DMS79 (cell line): ENCODE measurements around the gene NOL6.
A peak's percentile ranks its signal among the peaks of the same experiment; 100 is the strongest.
"Not testable (repeated sequence)": the region's sequence is repeated elsewhere in the genome, so short reads cannot be mapped to it uniquely, and the experiment has no call there.

ENCODE experiments used
- DNase-seq: peaks from one replicate; lab custom pipeline; 2025; lab: John Stamatoyannopoulos, UW

Gene NOL6

GRCh38 chr9:33473643-33474352 is at the start of gene NOL6:
NOL6 (minus strand) TSS chr9:33473924; CDS start chr9:33473842, 82 bp downstream.
- DNase-seq: peak; percentile 98

GRCh38 chr9:33521861-33522260 is 48.1 kb upstream of the NOL6 start:
- not testable (repeated sequence) for DNase-seq

GRCh38 chr9:33517934-33518577 is 44.3 kb upstream of the NOL6 start:
- not testable (repeated sequence) for DNase-seq

- no peak for DNase-seq
Measured at GRCh38 chr9:33517373-33517772, 43.6 kb upstream of the NOL6 start.

- not testable (repeated sequence) for DNase-seq
Measured at GRCh38 chr9:33516397-33516796, 42.7 kb upstream of the NOL6 start.

- peak; percentile 22 for DNase-seq
Measured at GRCh38 chr9:33515342-33515995, 41.7 kb upstream of the NOL6 start.

- not testable (repeated sequence) for DNase-seq
Measured at GRCh38 chr9:33512535-33512934, 38.8 kb upstream of the NOL6 start.

- DNase-seq: not testable (repeated sequence)
Measured at GRCh38 chr9:33511184-33511517, 37.4 kb upstream of the NOL6 start.

- peak; percentile 27 for DNase-seq
Measured at GRCh38 chr9:33510262-33511183, 36.8 kb upstream of the NOL6 start.

- no peak for DNase-seq
Measured at GRCh38 chr9:33506626-33507370, 33.1 kb upstream of the NOL6 start.

GRCh38 chr9:33498387-33498786 is 24.7 kb upstream of the NOL6 start:
- no peak for DNase-seq

GRCh38 chr9:33493819-33494218 is 20.1 kb upstream of the NOL6 start:
- not testable (repeated sequence) for DNase-seq

GRCh38 chr9:33489066-33489465 is 15.3 kb upstream of the NOL6 start:
- no peak for DNase-seq

- not testable (repeated sequence) for DNase-seq
Measured at GRCh38 chr9:33485312-33485711, 11.6 kb upstream of the NOL6 start.

- DNase-seq: no peak
Measured at GRCh38 chr9:33480976-33481375, 7.3 kb upstream of the NOL6 start.

GRCh38 chr9:33480106-33480505 is 6.4 kb upstream of the NOL6 start:
- no peak for DNase-seq

GRCh38 chr9:33476503-33476902 is 2.8 kb upstream of the NOL6 start:
- no peak for DNase-seq

- no peak for DNase-seq
Measured at GRCh38 chr9:33475357-33475756, 1.6 kb upstream of the NOL6 start.

GRCh38 chr9:33472881-33473615 is 676 bp downstream of the NOL6 start:
- DNase-seq: no peak

GRCh38 chr9:33472171-33472880 is 1.4 kb downstream of the NOL6 start:
- no peak for DNase-seq
